Measurements from ENCODE around the gene ZNF669.

ZNF669 gene

DNA sequence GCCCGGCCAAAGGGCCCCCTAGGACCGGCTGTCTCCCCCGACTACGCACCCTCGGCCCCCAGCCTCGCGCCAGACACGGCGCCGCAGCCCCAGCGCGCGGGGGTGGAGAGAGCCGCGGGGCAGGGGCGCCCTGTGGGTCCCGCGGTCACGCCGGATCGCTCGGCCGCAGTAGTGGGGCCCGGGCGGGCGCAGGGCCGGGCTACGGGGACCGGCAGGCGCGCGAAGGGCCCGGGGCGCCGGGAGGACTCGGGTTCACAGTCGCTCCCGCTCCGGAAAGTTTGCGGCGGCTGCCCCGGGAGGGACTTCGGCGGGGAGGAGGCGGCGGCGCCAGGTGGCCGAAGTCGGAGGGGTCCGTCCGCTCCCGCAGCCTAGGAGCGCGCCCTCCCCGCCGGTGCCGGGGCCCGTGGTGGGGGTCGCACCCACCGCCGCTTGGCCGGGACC lies 7.1 kb upstream of the ZNF669 start:
- peak in 2 of 6 experiments; percentile 7 to 21 for DNase-seq

DNA sequence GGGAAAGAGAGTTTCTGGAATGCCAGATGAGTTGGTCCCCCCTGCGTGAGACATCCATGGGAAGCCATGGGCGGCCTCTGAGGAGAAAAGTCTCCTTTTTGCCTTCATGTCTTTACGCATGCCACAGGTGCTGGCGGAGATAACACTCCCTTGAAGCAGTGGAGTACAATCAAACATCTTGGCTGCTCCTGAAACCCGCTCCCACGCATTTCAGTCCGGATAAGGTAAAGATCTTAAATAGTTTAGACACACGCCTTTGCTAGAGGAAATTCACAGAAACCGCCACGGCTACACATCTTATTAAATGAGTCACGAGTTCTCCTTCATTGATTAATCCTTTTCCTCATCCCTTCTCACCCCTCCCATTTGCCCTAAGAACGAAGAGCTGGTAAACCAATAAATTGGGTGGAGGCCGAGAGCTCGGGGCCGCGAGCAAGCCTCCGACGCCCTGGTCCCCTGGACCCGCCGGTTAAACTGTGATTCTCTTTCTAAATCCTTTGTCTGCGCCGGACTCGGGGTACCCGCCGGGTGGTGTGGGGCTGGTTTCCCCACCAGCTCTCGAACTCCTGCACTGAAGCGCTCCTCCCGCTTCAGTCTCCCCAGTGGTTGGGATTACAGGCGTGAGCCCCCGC lies 6.6 kb upstream of the ZNF669 start:
- DNase-seq: peak in 2 of 6 experiments; percentile 36 to 59

DNA sequence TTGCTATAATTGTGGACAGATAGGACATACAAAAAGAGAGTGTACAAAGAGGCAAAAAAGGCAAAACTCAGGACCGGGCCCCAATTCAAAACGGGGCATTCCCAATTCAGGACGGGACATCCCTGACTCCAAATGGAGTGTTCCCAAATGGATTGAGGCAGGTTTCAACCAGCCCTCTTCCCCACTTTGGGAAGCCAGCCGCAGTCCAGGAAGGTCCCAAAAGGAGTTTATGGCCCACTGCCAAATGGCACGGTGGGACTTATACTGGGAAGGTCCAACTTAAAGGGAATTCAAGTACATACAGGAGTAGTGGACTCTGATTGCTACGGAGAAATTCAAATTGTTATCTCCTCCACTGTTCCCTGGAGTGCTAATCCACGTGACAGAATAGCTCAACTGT lies 3.5 kb upstream of the ZNF669 start:
- DNase-seq: no peak

DNA sequence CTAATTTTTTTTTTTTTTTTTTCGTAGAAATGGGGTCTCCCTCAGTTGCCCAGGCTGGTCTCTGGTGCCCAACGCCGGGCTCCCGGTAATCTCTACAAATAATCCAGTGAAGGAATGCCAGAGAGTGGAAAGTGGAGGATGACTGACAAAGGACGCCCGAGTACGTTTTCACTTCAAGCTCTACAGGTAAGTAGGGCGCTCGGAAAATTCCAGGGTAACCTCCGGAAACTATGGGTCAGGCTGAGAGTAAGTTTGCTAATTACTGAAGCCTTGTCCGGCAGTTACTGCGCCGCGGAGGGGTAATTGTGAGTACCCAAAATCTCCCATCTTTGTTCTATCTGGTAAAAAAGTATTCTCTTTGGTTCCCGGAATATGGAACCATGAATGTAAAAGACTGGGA lies 1.8 kb upstream of the ZNF669 start:
- DNase-seq: no peak

DNA sequence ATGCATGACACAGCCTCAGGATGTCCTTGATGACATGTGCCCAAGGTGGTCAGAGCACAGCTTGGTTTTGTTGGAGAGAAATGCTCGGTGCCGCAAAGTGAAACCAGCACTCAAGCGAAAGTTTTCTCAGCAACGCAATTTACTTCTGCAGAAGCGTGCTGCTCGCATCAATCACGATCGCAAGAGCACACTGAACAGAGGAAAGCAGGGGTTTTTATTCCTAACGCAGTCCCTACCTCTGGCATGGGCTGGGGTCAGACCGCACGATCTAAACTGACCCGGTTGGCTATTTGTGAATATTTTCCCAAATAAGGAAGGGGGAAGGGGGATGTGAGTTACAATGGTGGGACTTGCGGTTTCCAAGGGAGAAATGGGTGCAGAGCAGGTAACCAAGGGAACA lies 809 bp upstream of the ZNF669 start:
- DNase-seq: no peak

DNA sequence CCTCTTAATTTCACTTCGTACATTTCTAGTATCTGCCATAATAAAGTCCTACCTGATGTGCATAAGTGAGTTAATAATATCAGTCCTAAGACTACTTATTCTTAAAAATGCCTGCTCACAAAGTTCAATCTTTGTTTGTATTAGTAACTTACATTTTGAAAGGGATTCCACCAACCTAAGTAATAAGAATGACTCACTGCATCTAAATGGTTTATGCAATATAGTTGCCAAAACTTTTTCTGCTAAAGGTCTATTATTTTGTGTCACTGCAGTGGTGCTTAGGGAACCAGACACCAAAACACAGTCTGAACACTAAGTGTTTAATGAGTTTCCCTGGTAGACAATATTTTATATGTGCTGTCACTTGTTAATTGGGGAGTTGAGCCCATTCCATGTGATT lies 1.8 kb downstream of the ZNF669 start:
- DNase-seq: no peak

DNA sequence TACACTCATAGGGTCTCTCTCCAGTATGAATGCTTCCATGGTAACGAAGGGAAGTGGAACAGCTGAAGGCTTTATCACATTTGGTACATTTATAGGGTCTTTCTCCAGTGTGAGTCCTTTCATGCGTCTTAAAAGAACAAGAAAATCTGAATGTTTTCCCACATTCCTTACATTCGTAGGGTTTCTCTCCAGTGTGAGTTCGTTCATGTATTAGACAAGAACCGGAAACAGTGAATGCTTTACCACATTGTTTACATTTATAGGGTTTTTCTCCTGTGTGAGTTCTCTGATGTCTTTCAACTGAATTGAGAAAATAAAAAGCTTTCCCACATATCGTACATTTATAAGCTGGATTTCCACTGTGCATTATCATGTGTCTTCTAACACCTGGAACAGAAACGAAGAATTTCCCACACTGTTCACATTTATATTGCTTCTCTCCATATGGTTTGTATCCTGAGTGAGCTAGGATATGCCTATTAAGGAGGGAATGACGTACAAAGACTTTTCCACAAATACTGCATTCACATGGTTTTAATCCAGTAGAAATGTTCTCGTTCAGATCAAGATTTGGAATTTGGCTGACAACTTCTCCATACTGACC lies 3.4 kb downstream of the ZNF669 start:
- DNase-seq: no peak

DNA sequence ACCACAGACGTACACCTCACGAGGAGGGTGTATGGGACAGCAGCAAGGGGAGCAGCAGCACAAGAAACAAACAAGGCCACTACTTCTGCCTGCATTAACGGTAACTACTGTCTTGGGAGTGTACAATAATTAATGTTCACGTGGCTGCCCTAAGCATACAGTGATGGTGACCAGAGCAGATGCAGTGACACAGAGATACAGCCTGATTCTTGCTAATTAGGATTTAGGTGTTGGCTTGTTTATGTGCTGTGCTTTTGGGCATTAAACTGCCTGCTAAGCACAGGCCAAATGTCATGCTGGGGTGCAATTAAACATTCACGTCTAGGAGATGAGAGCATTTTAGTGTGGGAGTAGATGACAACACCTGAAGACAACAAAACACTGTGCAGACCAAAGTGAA lies 7.2 kb downstream of the ZNF669 start:
- DNase-seq: no peak

DNA sequence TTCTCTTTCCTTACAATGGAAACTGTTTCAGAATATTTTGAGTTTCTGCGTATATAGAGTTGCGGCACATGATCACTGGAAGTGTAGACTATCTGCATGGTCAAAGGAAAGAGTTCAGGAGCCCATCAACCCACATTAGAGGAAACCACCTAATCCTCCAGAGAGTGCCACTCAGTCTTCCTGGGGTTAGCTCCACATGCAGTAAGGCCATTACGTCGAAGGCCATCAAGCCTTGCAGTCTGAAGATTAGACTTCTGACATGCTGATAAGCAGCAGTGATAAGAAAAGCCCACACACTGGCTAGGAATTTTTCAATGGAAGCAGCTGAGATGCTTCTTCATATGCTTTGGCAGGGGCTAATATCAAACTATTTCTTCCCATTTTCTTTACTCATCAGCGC lies 7.6 kb downstream of the ZNF669 start:
- DNase-seq: no peak

DNA sequence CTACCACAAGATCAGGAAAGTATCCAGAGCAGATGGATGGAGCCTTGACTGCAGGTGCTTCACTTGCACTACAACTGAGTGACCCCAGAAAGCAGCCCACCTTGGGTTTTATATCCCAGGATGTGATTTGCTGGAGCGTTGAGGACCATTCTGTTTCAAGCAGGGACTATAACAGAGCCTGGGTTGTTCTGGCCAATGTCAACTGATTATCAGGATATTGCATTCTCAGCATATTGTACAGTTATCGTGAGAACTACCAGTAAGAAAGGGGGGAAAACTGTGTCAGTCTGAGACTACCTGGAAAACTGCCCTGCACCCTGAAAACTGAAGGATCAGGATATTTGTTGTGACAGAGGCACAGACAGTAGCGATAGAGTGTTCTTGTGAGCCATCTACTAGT lies 8.0 kb downstream of the ZNF669 start:
- no peak for DNase-seq

DNA sequence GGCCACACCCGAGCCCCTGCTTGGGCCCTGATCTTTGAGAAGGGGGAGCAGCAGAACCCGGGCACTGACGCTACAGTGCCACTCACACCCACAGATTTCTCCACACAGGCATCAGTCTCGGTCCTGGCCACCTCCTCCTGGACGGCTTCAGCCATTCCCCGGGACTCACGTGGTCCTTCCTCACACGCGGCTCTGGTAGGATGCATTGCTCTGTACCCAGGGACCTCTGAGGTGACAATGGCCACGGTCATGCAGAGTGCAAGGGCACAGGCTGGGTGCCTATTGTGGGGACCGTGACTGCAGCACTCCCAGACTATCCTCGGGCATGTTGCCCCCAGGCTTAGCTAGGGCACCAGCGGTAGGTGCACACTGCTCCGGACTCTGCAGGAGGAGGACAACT lies 13.7 kb downstream of the ZNF669 start:
- DNase-seq: no peak

DNA sequence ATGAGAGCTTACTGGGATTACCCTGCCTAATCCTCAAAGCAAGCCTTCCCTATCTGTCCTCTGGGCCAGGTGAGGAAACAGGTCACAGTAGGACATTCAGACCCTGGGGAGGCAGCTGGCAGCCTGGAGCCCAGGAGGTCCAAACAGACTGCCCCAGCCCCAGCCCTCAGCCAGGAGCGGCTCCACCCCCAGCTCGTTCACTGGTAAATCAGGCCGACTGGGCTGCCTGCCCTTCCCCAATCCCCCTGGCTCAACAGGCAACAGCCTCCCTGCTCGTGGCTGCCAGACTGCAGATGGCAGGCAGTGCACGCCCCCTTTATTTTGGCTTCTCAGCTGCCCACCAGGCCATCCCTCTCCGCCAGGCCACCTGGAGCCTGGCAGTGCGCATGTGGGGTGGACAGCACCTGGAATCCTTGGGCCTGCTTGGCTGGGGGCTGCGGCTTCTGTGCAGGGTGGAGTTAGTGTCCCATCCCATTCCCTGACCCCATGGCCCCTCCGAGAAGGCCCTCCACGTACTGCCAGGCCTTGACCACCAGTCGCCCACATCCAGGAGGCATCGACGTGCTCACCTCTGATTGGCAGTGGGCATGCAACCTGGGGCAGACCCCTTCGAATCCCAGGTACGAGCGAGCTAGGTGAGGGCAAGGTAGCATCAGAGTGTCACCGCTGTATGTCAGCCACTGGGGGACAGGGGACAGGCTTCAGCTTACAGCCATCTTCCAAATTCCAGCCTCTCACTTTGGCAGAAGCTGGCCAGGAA lies 14.4 kb downstream of the ZNF669 start:
- DNase-seq: no peak

DNA sequence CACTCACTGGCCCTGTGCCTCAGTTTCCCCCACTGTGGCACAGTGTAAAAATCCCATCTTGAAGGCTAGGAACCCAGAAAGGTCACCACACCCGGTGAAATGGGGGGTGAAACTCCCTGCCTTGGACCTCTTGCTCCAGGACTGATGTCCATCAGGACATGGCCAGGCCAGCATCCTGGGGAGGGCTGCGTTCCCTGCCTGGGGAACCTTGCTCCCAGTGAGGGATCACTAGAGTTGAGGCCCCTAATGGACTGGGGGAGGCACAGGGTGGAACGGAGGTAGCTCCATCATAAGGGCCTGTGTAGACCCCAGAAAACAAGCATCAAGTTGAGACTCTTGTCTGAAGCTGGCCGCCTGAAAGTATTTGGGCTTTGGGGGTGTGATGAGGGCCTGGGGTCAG lies 15.2 kb downstream of the ZNF669 start:
- DNase-seq: no peak

DNA sequence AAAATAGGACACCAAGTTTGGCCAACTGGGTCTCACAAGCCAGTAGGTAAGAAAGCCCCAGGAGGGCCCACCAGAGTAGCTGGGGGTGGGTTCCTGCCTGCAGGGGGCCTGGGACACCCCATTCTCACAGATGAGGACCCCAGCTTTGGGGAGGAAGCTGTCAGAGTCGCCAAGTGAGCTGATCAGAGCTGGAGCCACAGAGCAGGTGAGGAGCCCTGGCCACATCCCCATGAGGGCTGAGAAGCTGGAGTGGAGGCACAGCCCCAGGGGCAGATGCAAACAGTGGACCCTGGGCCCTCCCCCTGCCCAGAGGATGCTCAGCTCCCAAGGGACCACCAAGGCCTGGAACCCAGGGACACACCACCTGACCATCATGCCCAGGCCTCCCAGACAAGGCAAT lies 16.9 kb downstream of the ZNF669 start:
- DNase-seq: no peak

DNA sequence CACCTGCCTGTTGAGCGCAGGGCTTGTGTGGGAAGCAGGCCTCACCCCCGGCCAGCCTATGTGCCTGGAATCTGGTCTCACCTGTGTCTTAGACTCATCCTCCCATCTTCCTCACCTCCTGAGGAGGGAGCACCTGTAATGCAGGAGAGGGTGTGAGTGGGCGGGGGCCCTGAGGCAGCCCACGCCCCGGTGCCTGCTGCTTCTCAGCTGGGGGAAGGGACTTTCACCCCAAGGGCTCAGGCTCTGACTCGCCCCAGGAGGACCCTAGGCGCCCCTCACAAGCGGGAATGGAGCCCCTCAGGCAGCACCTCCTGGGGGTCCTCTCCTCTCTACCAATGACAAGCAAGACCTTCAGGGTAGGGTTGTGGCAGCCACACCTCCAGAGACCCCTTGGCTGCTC lies 18.8 kb downstream of the ZNF669 start:
- DNase-seq: no peak

DNA sequence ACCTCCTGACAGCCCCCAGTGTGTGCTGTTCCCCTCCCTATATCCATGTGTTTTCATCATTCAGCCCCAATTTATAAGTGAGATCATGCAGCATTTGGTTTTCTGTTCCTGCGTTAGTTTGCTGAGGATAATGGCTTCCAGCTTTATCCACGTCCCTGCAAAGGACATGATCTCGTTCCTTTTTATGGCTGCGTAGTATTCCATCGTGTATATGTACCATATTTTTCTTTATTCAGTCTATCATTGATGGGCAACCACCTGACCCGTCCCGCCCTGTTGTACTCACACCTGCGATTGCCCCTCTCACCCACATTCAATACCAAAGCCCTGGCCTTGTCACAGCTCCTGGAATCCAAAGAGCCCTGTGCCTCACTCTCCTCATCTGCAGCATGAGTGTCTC lies 19.4 kb downstream of the ZNF669 start:
- no peak for DNase-seq

DNA sequence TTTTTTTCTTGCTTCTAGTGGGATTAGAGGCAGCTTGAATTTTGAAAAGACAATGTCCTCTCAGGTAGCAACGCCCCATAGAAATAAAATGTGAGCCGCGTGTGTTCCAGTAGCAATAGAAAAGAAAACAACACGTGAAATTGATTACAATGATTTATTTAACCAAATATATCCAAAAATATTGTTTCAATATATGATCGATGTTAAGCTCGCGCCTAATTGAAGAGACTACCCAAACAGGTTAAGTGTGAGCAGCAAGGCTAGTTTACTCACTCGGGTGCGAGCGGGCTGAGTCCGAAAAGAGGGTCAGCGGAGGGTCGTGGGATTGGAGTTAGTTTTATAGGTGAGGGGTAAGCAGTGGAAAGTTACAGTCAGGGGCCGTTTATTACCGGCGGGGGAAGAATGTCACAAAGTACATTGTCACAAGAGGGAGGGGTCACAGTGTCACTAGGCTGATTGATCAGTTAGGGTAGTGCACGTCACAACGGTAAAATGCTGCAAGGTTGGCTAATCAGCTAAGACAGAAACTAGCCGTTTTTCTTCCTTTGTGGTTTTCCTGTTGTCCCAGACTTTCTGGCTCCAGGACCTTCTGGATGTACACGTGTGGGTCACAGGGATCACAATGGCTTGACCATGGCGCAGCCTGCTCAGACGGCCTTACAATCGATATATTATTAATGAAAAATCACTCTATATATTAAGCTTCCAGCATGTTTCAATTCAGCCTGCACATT lies 24.8 kb downstream of the ZNF669 start:
- peak in 3 of 6 experiments; percentile 5 to 18 (median 10) for DNase-seq

DNA sequence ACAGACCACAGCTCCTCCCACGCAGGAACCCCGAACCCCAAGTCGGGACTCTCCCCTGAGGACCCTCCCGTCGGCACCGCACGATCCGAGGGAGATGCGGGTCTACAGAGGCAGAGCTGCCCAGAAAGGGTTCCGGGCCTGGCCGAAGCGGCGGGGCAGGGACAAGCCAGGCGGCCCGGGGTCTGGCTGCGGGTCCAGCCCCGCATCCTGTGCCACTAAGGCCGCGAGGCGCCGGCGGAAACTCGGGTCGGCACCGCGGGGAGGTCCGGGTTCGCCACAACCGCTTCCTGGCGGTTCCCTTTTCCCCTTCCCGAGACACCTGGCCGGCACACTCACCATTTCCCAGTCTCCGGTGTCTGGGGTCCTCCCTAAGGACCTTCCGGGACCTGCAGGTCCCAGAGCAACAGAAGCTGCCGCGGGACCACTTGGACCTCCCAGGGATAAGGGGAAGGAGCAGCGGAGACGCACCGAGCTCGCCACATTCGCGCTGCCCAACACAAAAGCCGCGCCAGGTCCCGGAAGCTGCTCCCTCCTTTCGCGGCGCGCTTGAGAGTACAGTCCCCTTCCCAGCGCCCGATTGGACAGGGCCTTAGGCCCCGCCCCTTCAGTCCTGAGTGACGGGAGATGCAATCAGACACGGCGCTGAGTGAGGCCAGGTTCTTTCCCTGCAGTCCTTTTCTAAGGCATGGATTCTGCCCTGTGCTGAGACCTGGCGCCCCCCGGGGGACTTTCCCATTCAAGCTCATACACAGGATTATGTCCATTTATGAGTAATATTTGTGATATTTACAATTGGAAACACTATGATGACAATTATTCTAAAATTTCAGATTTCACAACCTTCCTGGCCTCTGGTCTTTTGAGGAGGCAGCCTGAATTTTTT lies 25.7 kb downstream of the ZNF669 start, which contains the start of gene ZNF670:
ZNF670 (minus strand) TSS at position 554 of the 883 bp plus-strand sequence; CDS start at position 339, 215 bp downstream.
- DNase-seq: peak; percentile 69 to 84 (median 72)

DNA sequence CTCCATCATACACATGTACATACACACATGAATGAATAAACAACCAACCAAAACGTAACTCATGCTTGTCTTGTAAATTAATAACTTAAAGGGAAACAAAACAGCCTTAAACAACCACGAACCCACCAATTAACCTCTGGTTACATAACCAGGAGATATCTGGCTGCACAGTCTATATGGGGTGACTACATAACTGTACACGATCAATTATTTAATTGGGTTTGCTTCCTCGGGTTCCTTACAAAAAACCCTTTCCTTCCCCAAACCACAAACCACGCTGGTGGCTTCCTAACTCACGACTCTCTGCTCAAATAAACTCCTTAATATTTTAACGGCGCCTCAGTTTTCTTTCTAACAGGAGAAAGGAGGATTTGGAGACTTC lies 26.3 kb downstream of the ZNF669 start:
- peak in 1 of 6 experiments; percentile 49 for DNase-seq

DNA sequence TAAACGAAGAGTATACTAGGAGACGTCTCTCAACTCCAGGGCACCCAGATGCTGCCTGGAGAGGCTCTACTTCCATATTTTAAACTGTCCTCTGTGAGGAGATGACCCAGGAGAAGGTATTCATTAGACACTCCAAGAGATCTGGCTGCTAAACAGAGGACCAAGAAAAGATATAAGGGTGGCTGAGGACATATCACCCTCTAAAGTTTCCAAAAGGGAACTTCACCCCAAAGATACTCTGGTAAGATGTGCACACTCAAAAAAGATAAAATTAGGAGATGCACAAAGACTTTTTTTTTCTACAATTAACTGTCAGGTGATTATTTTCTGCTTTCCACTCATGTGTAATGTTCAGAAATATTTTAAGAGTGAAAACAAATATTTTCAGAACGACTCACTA lies 26.9 kb downstream of the ZNF669 start:
- DNase-seq: no peak

DNA sequence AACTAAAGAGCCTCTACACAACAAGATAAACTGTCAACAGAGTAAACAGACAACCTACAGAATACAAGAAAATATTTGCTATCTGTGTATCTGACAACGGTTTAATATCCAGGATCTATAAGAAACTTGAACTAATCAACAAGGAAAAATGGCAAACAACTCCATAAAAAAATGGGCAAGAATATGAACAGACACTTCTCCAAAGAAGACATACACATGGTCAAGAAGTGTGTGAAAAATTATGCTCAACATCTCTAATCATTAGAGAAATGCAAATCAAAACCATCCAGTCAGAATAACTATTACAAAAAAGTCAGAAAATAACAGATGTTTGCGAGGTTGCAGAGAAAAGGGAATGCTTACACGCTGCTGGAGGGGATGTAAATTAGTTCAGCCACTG lies 33.5 kb downstream of the ZNF669 start:
- no peak for DNase-seq

DNA sequence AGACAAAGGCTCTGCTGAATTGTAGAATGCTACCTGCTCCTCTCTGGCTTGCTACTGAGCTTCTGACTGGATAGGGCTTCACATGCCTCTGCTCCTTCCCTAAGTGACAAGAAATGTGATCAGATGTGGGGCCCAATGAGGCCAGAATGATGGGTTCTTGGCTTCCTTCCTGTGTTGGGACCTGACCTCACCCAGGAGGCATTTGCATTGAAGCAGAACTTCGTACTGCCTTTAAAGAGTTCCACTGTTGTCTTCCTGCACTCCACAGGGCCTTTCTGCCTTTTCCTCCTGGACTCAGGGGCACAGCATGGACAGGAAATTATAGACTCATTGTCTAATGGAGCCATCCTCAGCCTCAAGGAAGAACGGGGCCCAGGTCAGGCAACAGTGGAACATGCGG lies 39.9 kb downstream of the ZNF669 start:
- DNase-seq: no peak
